Measurements from ENCODE around the gene DAB2. TPM values are rescaled to one million over a fixed set of nuclear protein-coding genes. Genes with fewer than 3 reads are reported as not detected.

DAB2 gene
- total RNA-seq, 1 donor from 2014 or later, result 14.6 TPM

DNA sequence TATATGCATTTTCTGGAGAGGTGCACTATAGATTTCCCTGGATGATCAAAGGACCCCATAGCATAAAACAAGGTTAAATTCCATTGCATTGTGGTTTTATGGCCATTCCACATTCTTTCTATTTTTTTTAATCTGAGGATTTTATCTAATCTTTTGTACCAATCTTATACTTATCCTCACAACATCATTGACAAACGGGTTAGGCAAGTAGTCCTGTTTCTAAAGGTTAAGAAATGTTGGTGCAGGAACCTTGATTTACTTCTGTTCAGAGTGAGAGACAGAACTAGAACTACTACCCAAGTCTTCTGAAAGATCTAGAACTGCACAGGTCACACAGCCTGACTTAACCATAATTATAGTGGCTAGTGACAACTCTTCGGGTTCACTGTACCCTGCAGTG is 5.7 kb upstream of the DAB2 start:
- TF ChIP-seq CTCF (IDR thresholded peaks at IDR 0.05; ENCODE audit: insufficient read depth, low read length, poor library complexity, severe bottlenecking), result no peak
- H3K4me3 ChIP-seq (ENCODE audit: low read depth, low read length), result no peak overlapping the region
- no peaks in the 10 kb centered on the region for H3K27me3 ChIP-seq (ENCODE audit: control insufficient read depth, insufficient read depth, low read length)
- no peak for DNase-seq (ENCODE audit: low read depth)
- no peaks in the 10 kb centered on the region for H3K36me3 ChIP-seq (ENCODE audit: control insufficient read depth, insufficient read depth, low read length)

GRCh38 chr5:39428640-39429039 is 3.9 kb upstream of the DAB2 start:
- DNase-seq (ENCODE audit: low read depth), result no peak
- TF ChIP-seq CTCF (IDR thresholded peaks at IDR 0.05; ENCODE audit: insufficient read depth, low read length, poor library complexity, severe bottlenecking), result no peak
- Histone ChIP-seq H3K36me3 (ENCODE audit: control insufficient read depth, insufficient read depth, low read length) (no peaks in the 10 kb centered on the region), H3K4me3 (ENCODE audit: low read depth, low read length) (no peak overlapping the region), H3K27me3 (ENCODE audit: control insufficient read depth, insufficient read depth, low read length) (no peaks in the 10 kb centered on the region)

- H3K4me3 ChIP-seq (ENCODE audit: low read depth, low read length), result no peak overlapping the region
- no peaks in the 10 kb centered on the region for H3K27me3 ChIP-seq (ENCODE audit: control insufficient read depth, insufficient read depth, low read length)
- DNase-seq (ENCODE audit: low read depth), result no peak
- H3K36me3 ChIP-seq (ENCODE audit: control insufficient read depth, insufficient read depth, low read length), result no peaks in the 10 kb centered on the region
- no peak for TF ChIP-seq CTCF (IDR thresholded peaks at IDR 0.05; ENCODE audit: insufficient read depth, low read length, poor library complexity, severe bottlenecking)
Measured at GRCh38 chr5:39427633-39428032, 2.9 kb upstream of the DAB2 start.

GRCh38 chr5:39427229-39427628 is 2.4 kb upstream of the DAB2 start:
- Histone ChIP-seq H3K36me3 (ENCODE audit: control insufficient read depth, insufficient read depth, low read length) (no peaks in the 10 kb centered on the region), H3K27me3 (ENCODE audit: control insufficient read depth, insufficient read depth, low read length) (no peaks in the 10 kb centered on the region), H3K4me3 (ENCODE audit: low read depth, low read length) (no peak overlapping the region)
- no peak for TF ChIP-seq CTCF (IDR thresholded peaks at IDR 0.05; ENCODE audit: insufficient read depth, low read length, poor library complexity, severe bottlenecking)
- DNase-seq (ENCODE audit: low read depth), result no peak

GRCh38 chr5:39426746-39427105 is 1.9 kb upstream of the DAB2 start:
- DNase-seq (ENCODE audit: low read depth), result no peak
- no peaks in the 10 kb centered on the region for H3K36me3 ChIP-seq (ENCODE audit: control insufficient read depth, insufficient read depth, low read length)
- no peak overlapping the region for H3K4me3 ChIP-seq (ENCODE audit: low read depth, low read length)
- no peaks in the 10 kb centered on the region for H3K27me3 ChIP-seq (ENCODE audit: control insufficient read depth, insufficient read depth, low read length)
- TF ChIP-seq CTCF (IDR thresholded peaks at IDR 0.05; ENCODE audit: insufficient read depth, low read length, poor library complexity, severe bottlenecking), result no peak

DNA sequence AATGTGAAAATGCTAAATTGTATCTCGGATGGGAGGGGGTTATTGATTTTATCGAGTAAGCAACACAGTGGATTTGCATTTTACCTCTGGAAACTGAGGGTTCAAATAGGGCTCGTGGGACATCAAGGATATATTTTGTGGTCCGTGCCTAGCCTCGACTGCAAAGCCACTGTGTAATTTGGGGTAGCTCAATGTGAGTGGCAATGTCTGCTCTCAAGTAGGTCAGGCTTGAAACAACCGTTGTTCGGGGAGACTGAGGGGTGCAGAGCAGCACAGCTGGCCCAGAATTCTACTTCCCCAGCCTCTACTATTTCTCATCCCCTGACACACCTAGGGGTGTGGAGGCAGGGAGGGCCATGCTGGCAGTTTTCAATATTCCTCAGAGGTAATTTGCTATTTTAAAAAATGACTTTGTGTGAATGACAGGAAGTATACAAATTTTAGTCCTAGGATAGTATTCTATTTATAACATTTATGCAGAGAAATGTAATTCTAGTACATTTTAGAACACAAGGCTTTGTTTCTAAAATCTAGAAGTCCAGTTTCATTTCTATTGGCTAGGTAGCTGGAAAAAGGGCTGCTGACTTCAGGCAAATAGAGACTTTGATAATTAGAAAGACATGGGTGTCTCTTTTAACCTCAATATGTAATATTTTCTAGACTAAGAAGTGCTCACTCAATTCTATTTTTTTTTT is 1.4 kb upstream of the DAB2 start:
- Histone ChIP-seq H3K27me3 (ENCODE audit: control insufficient read depth, insufficient read depth, low read length) (no peaks in the 10 kb centered on the region), H3K36me3 (ENCODE audit: control insufficient read depth, insufficient read depth, low read length) (no peaks in the 10 kb centered on the region), H3K4me3 (ENCODE audit: low read depth, low read length) (no peak overlapping the region)
- no peak for TF ChIP-seq CTCF (IDR thresholded peaks at IDR 0.05; ENCODE audit: insufficient read depth, low read length, poor library complexity, severe bottlenecking)
- DNase-seq (ENCODE audit: low read depth), result no peak

All from kidney epithelial cell (primary cell).